Measurements from ENCODE around the gene EXOC3.

EXOC3 gene

DNA sequence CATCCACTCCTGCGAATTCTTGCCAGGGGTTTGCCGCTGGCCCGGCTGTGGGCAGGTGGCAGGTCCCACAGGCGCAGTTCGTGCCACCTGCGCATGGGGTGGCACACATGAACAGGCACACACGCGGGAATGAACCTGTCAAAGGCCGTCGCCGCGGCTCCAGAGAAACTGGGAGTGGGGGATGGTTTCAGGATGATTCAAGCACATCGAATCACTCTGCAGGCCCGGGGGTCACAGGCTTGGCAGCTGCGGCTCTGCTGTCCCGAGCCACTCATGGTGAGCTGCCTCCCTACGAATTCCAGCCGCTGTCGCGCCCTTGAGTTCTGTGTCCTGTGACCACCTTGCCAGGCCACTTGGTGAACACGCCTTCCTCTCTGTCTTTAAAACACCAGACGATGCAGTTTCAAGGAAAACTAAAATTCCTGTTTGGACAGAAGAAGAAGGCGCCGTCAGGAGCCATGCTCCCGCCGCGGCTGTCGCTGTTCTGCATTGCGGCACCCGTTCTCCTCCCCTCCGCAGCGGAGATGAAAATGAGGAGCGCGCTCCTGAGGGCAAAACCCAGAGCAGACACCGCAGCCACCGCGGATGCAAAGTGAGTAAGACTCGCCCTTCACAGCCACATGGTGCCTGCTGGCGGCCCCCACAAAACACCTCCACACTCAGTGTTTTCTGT is 15.4 kb upstream of the EXOC3 start:
- no peak for FAIRE-seq

DNA sequence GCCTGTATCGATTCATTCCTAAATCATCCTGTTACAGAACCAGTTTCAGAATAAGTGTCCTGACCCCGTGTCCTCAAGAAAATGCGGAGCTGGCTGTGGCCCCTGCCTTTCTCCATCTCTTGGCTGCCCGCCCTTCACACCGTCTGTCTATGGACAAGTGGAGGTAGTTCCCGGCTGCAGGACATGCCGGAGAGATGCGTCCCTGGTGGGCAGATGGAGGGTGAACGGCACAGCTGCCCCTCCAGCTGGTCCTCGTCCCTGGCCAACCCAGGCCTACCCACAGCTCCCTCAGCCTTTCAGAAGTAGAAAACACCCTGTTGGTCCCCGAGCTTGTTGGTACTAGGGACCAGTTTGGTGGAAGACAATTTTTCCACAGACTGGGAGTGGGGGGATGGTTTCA is 14.8 kb upstream of the EXOC3 start:
- FAIRE-seq: no peak

DNA sequence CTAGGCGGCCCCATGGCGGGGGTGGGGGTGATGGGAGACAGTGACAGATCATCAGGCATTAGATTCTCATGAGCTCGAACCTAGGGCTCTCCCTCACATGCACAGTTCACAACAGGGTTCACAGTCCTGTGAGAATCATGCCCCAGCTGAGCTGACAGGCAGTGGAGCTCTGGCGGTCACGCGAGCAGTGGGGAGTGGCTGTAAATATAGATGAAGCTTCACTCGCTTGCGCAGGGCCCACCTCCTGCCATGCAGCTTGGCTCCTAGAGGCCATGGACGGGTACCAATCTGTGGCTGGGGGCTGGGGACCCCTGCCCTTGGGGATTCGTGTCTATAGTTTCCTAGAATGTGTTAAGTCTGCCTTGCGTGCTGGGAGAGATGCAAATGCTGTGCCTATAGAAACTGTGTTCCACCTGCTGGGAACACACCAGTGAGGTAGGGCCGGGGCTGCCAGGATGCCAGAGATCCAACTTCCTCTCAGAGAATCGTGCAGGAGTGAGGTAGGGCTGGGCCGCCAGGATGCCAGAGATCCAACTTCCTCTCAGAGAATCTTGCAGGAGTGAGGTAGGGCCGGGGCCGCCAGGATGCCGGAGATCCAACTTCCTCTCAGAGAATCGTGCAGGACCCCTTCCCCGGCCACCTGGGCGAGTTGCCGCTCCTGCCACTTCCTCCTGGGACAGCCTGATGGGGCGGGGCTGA is 14.1 kb upstream of the EXOC3 start:
- FAIRE-seq: no peak

DNA sequence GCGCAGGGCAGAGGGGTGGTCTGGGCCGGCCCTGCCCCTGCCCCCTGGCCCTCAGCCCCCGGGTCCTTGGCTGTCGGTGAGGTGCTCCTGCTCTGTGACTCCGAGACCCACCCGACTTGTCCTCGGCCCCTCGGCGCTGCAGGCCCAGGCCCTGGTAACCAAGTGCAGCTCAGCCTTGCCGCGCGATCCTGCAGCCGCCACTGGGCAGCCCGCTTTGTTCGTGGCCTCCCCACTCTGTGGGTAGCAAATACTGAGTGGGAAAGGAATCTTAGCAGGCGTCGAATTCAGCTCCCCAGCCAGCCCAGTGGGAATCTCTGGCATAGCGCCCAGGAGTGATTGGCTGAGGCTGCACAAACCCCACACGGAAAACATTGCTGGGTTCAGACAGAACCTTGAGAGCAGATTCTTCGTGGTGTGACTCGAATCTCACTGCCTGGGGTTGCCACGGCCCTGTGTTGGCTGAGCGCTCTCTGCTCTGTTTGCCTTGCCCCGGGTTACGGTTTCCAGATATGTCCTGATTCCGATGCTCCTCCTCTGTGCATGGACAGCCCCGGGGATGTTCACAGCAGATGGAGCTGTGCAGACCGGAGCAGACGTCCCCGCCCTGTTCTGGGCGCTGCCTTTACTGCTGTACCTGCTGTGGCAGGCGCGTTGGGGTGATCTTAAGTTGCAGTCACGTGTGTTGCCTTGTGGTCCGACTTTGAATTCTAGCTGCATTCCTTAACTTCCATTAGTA is 13.4 kb upstream of the EXOC3 start:
- no peak for FAIRE-seq

DNA sequence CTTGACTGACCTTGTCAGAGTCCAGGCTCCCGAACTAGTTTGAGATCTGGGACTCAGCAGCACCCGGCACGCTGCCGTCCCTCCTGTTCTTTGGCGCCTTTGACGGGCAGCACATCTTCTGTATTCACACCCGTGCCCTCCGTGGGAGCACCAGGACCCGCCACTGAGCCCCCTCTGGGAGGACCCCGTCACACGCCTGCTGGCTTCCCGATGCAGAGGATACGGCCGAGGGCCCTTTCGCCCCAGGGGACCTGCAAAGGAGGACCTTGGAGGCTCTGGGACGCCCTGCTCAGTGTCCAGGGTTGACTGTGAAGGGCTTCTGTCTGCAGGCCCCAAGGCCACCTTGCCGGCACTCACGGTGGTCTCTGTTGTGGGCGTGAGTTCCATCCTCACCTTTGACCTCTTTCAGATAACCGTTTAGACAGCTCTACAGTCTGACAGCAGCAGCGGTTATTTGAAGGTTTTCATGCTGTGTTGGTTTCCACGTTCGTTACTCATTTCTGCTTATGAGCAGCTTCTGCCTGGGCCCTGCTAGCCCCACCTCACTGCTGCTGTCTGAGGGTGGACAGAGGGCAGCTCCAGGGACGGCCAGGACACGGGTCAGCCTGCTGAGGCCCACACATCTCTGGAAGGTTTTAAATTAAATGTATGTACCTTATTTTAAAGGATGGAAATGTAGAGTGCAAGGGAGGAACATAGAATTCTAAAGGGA is 12.6 kb upstream of the EXOC3 start:
- FAIRE-seq: no peak

DNA sequence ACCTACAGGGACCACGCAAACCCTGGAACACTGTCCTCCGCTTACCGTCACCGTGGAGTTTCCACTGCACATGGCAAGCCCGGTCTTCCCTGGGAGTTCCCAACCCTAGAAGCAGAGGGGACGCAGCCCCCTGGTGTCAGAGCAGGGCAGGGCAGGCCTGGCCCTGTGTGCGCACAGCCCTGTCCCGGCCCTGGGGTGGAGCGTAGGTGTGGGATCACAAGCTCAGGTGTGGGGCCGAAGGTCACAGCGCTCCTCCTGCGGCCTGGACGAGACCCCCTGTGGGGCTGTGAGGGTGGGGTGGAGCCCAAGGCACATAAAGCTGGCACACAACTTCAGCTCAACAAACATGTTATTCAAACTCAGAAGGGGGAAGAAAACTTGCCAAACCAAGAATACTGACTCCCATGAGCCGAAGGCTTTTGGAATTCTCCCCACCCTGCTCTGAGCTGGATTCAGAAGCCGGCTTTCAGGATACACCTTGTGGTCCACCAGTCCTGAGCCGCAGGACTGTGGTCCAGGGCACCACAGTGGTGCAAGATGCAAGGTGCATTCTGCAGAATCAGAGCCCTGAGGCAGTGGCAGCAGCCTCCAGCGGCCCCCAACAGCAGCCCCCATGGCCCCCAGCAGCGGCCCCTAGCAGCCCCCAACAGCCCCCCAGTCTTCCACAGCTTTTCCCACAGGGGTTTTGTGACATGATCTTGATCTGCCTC is 11.8 kb upstream of the EXOC3 start:
- FAIRE-seq: no peak

DNA sequence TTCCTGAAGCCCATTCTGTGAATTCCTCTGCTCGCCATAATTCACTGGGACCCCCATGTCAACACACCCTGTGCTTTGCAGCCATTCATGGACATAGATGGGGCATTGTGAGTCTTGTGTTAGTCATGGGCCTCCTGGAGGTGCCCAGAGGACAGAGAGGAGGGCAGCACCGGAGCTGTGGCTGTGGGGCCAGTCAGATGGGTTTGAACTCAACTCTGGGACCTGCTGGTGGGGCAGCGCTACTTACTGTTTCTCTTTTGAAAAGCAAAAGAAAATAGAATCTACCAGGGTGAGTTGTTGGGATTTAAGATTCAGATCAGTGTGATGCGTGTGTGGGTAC is 11.3 kb upstream of the EXOC3 start:
- FAIRE-seq: no peak

DNA sequence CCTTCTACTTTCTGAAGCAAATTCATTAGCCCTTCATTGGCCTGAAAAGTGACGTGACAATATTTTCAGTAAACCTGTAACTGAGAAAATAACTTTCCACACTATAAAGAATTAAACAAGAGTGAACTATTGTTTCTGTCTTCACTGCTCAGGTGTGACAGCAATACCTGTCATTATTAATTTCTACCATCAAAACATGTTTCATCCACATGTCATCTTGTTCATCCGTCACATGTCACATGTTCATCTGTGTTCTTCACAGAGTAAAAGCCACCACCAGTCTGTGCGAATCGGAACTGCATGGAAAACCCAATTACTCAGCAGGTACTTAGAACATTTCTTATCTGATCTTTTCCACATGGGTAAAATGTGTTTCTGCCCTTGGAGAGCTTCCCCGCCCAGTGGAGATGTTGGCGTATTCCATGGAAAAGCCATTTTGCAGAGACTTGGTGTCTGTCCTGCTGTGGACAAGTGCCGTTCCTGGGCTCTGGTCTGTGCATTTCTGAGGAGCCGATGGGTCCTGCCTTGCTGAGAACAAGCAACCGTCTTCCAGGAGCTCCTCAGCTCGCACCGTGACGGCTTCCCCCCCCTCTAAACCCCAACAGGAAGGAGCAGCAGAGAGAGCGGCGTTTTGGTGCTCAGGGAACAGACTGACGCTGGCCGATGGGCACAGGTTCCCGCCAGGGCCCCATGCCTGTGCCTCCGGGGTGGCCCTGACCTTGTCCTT is 10.6 kb upstream of the EXOC3 start:
- no peak for FAIRE-seq

DNA sequence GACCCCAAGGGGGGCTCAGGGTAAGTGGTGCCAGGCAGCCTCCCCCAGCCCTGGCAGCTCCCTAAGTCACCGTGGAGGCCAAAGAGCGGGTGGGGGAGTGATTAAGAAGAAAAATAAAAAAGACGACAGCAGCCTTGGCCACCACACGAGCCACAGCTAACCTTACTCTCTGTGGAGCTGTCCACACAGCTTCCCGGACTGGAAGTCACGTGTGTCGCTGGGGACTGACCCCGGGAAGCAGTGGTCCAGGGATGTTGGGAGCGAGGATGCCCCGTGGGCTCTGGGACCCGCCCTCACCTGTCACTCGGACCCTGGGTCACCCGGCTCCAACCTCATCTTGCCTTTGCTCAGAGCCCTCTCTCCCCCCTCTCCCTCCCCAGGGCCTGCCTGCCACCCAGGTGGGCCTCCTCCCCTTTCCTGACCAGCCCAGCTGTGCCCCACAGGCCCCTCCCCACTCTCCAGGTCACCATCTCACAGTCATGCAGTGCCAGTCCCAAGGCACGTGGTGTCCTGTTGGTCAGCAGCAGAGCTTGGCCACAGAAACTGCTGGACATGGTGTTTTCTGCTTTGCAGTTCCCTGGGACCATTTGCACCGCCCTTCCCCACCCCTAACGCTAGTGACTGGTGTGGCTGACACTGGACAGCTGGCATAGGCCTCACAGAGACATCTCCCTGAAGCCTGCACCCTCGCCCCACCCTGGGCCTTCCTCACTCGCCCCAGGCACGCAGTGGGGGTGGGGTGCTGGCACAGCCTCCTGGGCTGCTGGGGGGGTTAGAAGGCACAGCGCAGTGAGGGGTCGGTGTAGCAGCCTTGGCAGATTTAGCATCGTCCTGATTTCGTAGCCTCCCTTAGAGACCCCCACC is 9.8 kb upstream of the EXOC3 start:
- FAIRE-seq: no peak

DNA sequence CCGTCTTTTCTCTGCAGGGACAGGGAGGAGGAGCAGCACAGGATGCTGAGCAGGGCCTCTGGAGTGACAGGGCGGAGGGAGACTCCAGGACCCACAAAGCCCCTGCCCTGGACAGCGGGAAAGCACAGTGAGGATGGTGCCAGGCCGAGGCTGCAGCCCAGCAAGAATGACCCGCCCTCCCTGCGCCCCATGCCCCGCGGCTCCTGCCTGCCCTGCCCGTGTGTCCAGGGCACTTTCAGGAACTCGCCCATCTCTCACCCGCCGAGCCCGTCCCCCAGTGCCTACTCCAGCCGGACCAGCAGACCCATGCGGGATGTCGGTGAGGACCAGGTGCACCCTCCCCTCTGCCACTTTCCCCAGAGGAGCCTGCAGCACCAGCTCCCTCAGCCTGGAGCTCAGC is 9.1 kb upstream of the EXOC3 start:
- no peak for FAIRE-seq

DNA sequence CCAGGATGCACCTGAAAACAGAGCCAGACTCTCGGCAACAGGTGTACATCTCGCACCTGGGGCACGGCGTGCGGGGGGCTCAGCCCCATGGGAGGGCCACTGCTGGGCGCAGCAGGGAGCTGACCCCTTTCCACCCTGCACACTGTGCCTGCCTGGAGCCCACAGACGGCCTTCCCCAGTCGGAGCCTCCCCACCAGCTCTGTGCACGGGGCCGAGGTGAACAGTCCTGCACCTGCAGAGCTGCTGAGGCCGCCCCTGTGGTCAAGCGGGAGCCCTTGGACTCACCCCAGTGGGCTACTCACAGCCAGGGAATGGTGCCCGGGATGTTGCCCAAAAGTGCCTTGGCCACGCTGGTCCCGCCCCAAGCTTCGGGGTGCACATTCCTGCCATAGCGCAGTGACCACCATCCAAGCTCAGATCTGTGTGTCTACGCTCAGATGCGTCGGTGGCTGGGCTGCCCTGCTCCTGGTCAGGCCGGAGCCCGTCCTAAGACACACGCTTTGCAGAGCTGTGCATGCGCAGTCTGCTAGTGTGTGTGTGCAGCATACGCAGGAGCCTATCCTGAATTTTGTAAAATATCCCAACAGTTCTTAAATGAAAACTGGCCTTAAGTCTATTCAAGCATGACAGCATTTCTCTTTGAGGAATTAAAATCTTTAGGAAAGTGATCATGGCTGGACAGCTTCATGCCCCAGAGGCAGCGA is 8.4 kb upstream of the EXOC3 start:
- no peak for FAIRE-seq

DNA sequence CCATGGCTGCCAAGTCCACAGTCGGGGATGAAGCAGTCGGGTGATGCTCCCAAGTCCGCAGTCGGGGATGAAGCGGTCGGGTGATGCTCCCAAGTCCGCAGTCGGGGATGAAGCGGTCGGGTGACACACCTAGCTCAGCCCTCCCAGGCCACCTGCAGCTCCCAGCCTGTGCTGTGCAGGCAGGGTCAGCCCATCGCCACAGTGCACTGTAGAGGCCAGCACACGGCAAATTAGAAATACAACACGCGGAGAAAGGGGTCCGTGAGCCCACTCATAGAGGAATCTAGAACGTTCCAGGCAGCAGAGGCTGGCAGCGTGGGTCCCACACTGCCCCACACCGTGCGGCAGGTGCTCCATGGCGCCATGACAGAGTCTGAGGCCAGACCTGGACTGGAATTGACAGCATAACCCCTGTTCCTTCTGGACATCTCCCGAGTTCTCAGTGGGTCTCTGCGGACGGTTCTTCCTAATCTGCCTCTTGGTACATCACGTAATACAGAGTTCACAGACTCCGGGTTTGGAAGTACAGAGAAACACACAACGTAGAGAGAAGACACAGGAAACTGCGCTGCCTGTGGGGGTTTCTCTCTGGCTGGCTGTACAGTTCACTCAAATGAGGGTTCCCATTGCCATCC is 7.7 kb upstream of the EXOC3 start:
- no peak for FAIRE-seq

DNA sequence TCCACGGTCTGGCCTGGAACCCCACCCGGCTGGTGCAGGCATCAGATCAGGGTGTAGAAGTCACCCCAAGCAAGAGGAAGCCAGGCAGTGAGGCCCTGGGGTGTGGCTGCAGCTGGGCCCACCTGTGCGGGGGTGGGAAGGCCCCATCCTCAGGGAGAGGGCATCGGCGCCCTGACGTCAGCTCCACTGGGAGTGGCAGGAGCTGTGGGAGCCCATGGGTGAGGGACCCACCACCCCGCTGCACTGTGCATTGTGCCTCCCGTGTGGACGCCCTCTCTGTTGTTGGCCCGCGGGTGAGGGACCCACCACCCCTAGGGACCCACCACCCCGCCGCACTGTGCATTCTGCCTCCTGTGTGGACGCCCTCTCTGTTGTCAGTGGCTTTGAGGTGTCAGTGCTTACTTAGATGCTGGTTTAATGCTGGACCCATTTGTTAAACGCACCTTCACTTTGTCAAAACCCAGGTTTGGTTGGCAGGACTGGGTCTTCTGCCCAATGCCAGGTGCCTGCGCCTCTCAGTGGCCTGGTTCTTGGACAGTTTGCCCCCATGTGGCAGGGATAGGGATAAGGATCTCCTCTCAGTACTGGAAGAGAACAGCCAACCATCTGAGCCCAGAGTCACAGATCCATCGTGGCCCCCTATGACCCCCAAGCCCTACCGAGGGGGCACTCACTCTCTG is 6.9 kb upstream of the EXOC3 start:
- FAIRE-seq: no peak

DNA sequence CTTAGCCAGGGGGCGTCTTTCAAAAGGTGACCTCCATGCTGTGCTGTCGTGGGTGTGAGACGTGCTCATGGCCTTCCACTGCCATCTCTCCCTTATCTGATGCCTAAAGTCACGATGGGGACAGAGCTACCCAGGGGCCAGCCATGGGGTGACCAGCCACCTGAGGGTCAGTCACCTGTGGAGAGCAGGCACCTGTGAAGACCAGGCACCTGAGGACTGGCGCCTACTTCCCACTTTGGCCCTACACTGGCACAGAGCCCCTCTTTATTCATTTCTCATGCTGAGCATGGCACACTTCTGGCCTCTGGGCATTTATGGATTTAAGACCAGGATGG is 6.4 kb upstream of the EXOC3 start:
- no peak for FAIRE-seq

DNA sequence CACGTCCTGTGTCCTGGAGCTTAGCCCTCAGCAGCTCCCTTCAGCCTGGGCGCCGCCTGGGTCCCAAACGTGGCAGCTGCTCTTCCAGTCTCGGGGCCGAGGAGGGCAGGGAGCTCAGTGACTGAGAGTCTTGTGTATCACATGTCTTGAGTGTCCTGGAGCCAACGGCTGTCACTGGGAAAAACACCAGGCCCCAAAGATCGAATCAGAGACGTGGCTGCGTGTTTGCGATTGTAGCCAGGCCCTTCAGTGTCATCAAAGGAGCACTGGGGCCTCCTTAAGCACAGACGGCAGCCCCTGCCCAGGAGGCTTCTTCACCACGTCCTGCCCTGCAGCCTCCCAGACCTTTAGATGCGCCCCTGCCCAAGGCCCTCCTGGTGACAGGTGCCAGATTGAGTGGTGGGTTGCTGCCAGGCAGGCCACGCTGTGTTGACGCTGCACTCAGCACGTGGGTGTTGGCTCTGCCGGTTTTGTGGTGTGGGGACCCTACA is 5.7 kb upstream of the EXOC3 start:
- FAIRE-seq: no peak

DNA sequence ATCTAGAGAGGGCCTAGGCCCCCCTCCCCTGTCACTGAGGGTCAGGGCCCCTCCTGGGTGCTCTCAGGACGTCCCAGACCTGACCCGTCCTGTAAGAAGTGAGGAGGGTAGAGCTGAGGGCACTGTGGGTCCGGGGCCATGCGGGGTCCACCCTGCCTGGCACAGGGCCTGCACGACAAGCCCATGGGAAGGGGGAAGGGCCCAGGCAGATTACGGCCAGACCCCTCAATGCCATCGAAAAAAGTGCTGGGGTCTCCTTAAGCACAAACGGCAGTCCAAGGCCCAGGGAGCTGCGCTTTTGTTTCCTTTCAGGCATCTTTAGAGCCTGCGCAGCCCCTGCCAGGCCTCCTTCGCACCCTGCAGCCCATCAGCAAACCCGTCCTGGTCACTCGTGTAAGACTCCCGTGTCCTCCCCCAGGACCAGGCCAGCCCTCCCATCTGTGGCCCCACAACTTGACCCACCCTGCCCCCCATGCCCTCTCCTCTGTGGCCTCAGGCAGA is 4.4 kb upstream of the EXOC3 start:
- FAIRE-seq: no peak

DNA sequence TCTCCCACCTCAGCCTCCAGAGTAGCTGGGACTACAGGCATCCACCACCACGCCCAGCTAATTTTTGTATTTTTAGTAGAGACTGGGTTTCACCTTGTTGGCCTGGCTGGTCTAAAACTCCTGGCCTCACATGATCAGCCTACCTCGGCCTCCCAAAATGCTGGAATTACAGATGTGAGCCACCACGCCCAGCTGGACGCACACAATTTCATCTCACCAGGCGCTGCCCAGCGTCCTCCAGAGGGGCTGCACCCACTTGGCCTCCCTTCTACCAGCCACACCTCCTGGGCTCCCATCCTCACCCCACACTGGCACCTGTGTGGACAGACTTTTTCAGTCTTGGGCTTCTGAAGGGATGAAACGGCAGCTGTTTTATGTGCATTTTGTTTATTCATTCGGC is 3.8 kb upstream of the EXOC3 start:
- no peak for FAIRE-seq

DNA sequence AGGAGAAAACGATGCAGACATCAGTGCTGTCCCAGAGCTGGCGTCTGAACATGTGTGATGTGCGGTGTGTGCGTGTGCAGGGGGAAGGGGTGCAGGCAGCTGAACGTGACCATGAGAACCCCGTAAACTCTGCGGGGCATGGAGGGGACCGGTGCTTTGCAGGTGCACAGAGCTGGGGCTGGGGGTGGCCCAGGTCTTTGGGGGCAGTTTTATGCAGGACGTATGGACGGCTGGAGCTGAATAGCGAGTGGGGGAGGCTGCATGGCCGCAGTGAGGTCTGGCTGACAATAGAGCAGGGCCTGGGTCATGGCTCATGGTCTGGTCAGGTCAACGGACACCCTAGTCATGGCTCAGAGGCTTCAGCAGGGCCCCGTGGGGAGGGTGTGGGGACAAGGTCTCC is 3.3 kb upstream of the EXOC3 start:
- no peak for FAIRE-seq

Data from endometrium (tissue), 2 donors.